IPS DF 6.9 (cell line): ENCODE measurements around the gene SNX2.
"Not testable (repeated sequence)": the region's sequence is repeated elsewhere in the genome, so short reads cannot be mapped to it uniquely, and the experiment has no call there.

Experiments used
- DNase-seq: peaks from one replicate; pipeline ENCODE4 v3.0.0-alpha.2; 2013; ENCODE audit warnings: low read depth, low spot score
- H3K27ac ChIP-seq: one replicate; pipeline ENCODE4 v1.5.1; 2013; ENCODE audit warnings: low read length, control low read depth
- H3K27me3 ChIP-seq: 2 replicates; pipeline ENCODE4 v1.6.1; 2013; ENCODE audit warnings: mild to moderate bottlenecking, low read length; ENCODE audit not compliant: control insufficient read depth, insufficient read depth
- H3K36me3 ChIP-seq: 2 replicates; pipeline ENCODE4 v1.6.1; 2013; ENCODE audit warnings: low read length; ENCODE audit not compliant: control insufficient read depth, insufficient read depth
- H3K4me1 ChIP-seq: 2 replicates; pipeline ENCODE4 v1.6.1; 2013; ENCODE audit warnings: low read length; ENCODE audit not compliant: control insufficient read depth, insufficient read depth
- H3K4me3 ChIP-seq: 2 replicates; pipeline ENCODE4 v1.5.1; 2013; ENCODE audit warnings: mild to moderate bottlenecking, low read length
- H3K9me3 ChIP-seq: 2 replicates; pipeline ENCODE4 v1.6.1; 2013; ENCODE audit warnings: low read length, inconsistent platforms; ENCODE audit not compliant: control insufficient read depth, insufficient read depth
- WGBS: extraction: QIAGEN DNeasy Blood & Tissue Kit; methylation state at CpG from one replicate; pipeline ENCODE4 v1.1.7; 2013; ENCODE audit warnings: mixed read lengths, missing lambda C conversion rate; ENCODE audit not compliant: insufficient read length, insufficient coverage; 5-methylcytosine and 5-hydroxymethylcytosine counted together

Gene SNX2

GRCh38 chr5:122842016-122842580, 67.2 kb downstream of the SNX2 start:
- no peaks in the 10 kb centered on the region for H3K9me3 ChIP-seq
- WGBS: 100% methylated on average over 1 of the region's 6 CpGs
- no peaks in the 10 kb centered on the region for H3K36me3 ChIP-seq
- 0 out of 2 replicates have a peak, but pooled peaks cover 2% of the 10 kb centered on the region for H3K4me1 ChIP-seq
- DNase-seq: no peak
- H3K27me3 ChIP-seq: no peaks in the 10 kb centered on the region; the same call in 1 of the 2 replicates
- no peak overlapping the region for H3K27ac ChIP-seq
- H3K4me3 ChIP-seq: no peak overlapping the region

GRCh38 chr5:122844136-122844909, 69.4 kb downstream of the SNX2 start:
- no peak overlapping the region for H3K27ac ChIP-seq
- WGBS: no CpG with 5 or more reads among the region's 22 CpGs
- H3K27me3 ChIP-seq: no peaks in the 10 kb centered on the region; the same call in 1 of the 2 replicates
- H3K36me3 ChIP-seq: no peaks in the 10 kb centered on the region
- peak overlapping the region; percentile 82; the same call in 1 of the 2 replicates for H3K4me3 ChIP-seq
- no peaks in the 10 kb centered on the region for H3K9me3 ChIP-seq
- 0 out of 2 replicates have a peak, but pooled peaks cover 2% of the 10 kb centered on the region for H3K4me1 ChIP-seq
- no peak for DNase-seq

GRCh38 chr5:122844910-122845228, 70.0 kb downstream of the SNX2 start:
- no peaks in the 10 kb centered on the region for H3K9me3 ChIP-seq
- no peak overlapping the region for H3K27ac ChIP-seq
- no peaks in the 10 kb centered on the region; the same call in 1 of the 2 replicates for H3K27me3 ChIP-seq
- H3K4me3 ChIP-seq: peak overlapping the region; percentile 82
- WGBS: no CpG with 5 or more reads among the region's 16 CpGs
- H3K4me1 ChIP-seq: 0 out of 2 replicates have a peak, but pooled peaks cover 2% of the 10 kb centered on the region
- no peaks in the 10 kb centered on the region for H3K36me3 ChIP-seq
- peak; percentile 1 for DNase-seq

GRCh38 chr5:122845229-122846050, 70.6 kb downstream of the SNX2 start, which contains the start of gene SNX24:
Gene SNX24, plus strand, starts transcription at chr5:122845613. Its CDS starts 21 bp downstream, at chr5:122845634.
- Histone ChIP-seq H3K27me3 (no peaks in the 10 kb centered on the region; the same call in 1 of the 2 replicates), H3K36me3 (no peaks in the 10 kb centered on the region), H3K27ac (no peak within 1 kb of the TSS), H3K4me1 (0 out of 2 replicates have a peak, but pooled peaks cover 2% of the 10 kb centered on the region), H3K4me3 (peak within 1 kb of the TSS; percentile 82), H3K9me3 (no peaks in the 10 kb centered on the region)
- peak; percentile 43 for DNase-seq
- WGBS: no CpG with 5 or more reads among the region's 92 CpGs

GRCh38 chr5:122846051-122846550, 71.2 kb downstream of the SNX2 start:
- no peak overlapping the region for H3K27ac ChIP-seq
- 0 out of 2 replicates have a peak, but pooled peaks cover 2% of the 10 kb centered on the region for H3K4me1 ChIP-seq
- no peaks in the 10 kb centered on the region for H3K9me3 ChIP-seq
- DNase-seq: no peak
- H3K27me3 ChIP-seq: no peaks in the 10 kb centered on the region; the same call in 1 of the 2 replicates
- no CpG with 5 or more reads among the region's 6 CpGs for WGBS
- peak overlapping the region; percentile 82; the same call in 1 of the 2 replicates for H3K4me3 ChIP-seq
- H3K36me3 ChIP-seq: no peaks in the 10 kb centered on the region

GRCh38 chr5:122847687-122848081, 72.8 kb downstream of the SNX2 start:
- Histone ChIP-seq H3K4me3 (no peak overlapping the region), H3K4me1 (0 out of 2 replicates have a peak, but pooled peaks cover 2% of the 10 kb centered on the region), H3K9me3 (no peaks in the 10 kb centered on the region), H3K36me3 (no peaks in the 10 kb centered on the region), H3K27me3 (no peaks in the 10 kb centered on the region; the same call in 1 of the 2 replicates), H3K27ac (no peak overlapping the region)
- DNase-seq: no peak
- no CpG with 5 or more reads among the region's 2 CpGs for WGBS

- Histone ChIP-seq H3K36me3 (no peaks in the 10 kb centered on the region), H3K9me3 (no peaks in the 10 kb centered on the region), H3K27me3 (no peaks in the 10 kb centered on the region), H3K27ac (no peak overlapping the region), H3K4me1 (no peaks in the 10 kb centered on the region), H3K4me3 (no peak overlapping the region)
- WGBS: no CpG with 5 or more reads among the region's 1 CpG
- DNase-seq: no peak
These were observed 74.9 kb downstream of the SNX2 start for GRCh38 chr5:122849771-122850170.

- H3K4me3 ChIP-seq: not testable (repeated sequence)
- no CpG with 5 or more reads among the region's 8 CpGs for WGBS
These were observed 82.7 kb downstream of the SNX2 start for GRCh38 chr5:122857538-122857937.

GRCh38 chr5:122858451-122858850, 83.6 kb downstream of the SNX2 start:
- H3K27me3 ChIP-seq: no peaks in the 10 kb centered on the region
- H3K4me1 ChIP-seq: peaks cover 1% of the 10 kb centered on the region; the same call in 1 of the 2 replicates
- no CpG with 5 or more reads among the region's 1 CpG for WGBS
- no peak overlapping the region for H3K27ac ChIP-seq
- H3K4me3 ChIP-seq: no peak overlapping the region
- no peaks in the 10 kb centered on the region for H3K9me3 ChIP-seq
- no peak for DNase-seq
- no peaks in the 10 kb centered on the region for H3K36me3 ChIP-seq

More at GRCh38 chr5:122857538-122857937, 82.7 kb downstream of the SNX2 start:
- H3K4me1 ChIP-seq, H3K36me3 ChIP-seq, H3K27me3 ChIP-seq, H3K9me3 ChIP-seq, H3K27ac ChIP-seq, DNase-seq: not testable (repeated sequence)

- no peak for DNase-seq
- no peak overlapping the region for H3K27ac ChIP-seq
- no CpG with 5 or more reads among the region's 2 CpGs for WGBS
- H3K4me1 ChIP-seq: peaks cover 1% of the 10 kb centered on the region; the same call in 1 of the 2 replicates
- no peaks in the 10 kb centered on the region for H3K27me3 ChIP-seq
- no peaks in the 10 kb centered on the region for H3K36me3 ChIP-seq
- H3K9me3 ChIP-seq: no peaks in the 10 kb centered on the region
- H3K4me3 ChIP-seq: no peak overlapping the region
These were observed 88.4 kb downstream of the SNX2 start for GRCh38 chr5:122863240-122863639.
